Fibroblast of lung (primary cell): ENCODE measurements around the gene TRAF3. TPM values are rescaled to one million over a fixed set of nuclear protein-coding genes. Genes with fewer than 3 reads are reported as not detected.

Experiments
- DNase-seq, 2 donors: peaks; one replicate each; pipeline versions ENCODE4 v3.0.0 to v3.0.0-alpha.2; 2010; ENCODE audit warnings: low read depth in 2 of 2
- H2AFZ ChIP-seq: 2 replicates; pipeline ENCODE4 v1.5.1; 2012; ENCODE audit warnings: low read length, control low read depth, inconsistent platforms
- H3K27ac ChIP-seq: 2 replicates; pipeline ENCODE4 v1.5.1; 2011; ENCODE audit warnings: low read length, control low read depth; ENCODE audit not compliant: insufficient read depth
- H3K27me3 ChIP-seq: 2 replicates; pipeline ENCODE4 v1.5.1; 2011; ENCODE audit warnings: mild to moderate bottlenecking, low read length; ENCODE audit not compliant: control insufficient read depth, insufficient read depth
- H3K36me3 ChIP-seq: 2 replicates; pipeline ENCODE4 v1.5.1; 2011; ENCODE audit warnings: low read length; ENCODE audit not compliant: control insufficient read depth, insufficient read depth
- H3K4me1 ChIP-seq: 2 replicates; pipeline ENCODE4 v1.5.1; 2011; ENCODE audit warnings: low read length; ENCODE audit not compliant: control insufficient read depth, insufficient read depth; ENCODE audit errors: extremely low read depth
- H3K4me2 ChIP-seq: 2 replicates; pipeline ENCODE4 v1.5.1; 2011; ENCODE audit warnings: low read length, control low read depth; ENCODE audit not compliant: insufficient read depth; ENCODE audit errors: extremely low read depth
- H3K4me3 ChIP-seq, 4 experiments: fragments of 200-600 bp in 1 of 4; sonication (generic) in 1 of 4; replicated peaks in 1 of 4; 2 replicates each; pipeline ENCODE4 v1.5.1; 2011 to 2016; ENCODE audit warnings: low read length in 4 of 4, low read depth in 3 of 4, mild to moderate bottlenecking in 3 of 4, control low read depth in 2 of 4, inconsistent platforms in 1 of 4, mixed read lengths in 1 of 4; ENCODE audit not compliant: insufficient read depth in 1 of 4; ENCODE audit errors: control extremely low read depth in 1 of 4
- H3K79me2 ChIP-seq: 2 replicates; pipeline ENCODE4 v1.5.1; 2012; ENCODE audit warnings: mild to moderate bottlenecking, low read length, inconsistent platforms; ENCODE audit not compliant: control insufficient read depth, insufficient read depth
- H3K9ac ChIP-seq: 2 replicates; pipeline ENCODE4 v1.5.1; 2011; ENCODE audit warnings: mild to moderate bottlenecking, low read length, control low read depth; ENCODE audit not compliant: insufficient read depth
- H3K9me3 ChIP-seq: 2 replicates; pipeline ENCODE4 v1.5.1; 2012; ENCODE audit warnings: low read depth, low read length; ENCODE audit not compliant: control insufficient read depth, insufficient read depth
- H4K20me1 ChIP-seq: 2 replicates; pipeline ENCODE4 v1.5.1; 2011; ENCODE audit warnings: low read length; ENCODE audit not compliant: control insufficient read depth, insufficient read depth; ENCODE audit errors: extremely low read depth
- CTCF ChIP-seq, 2 donors: IDR thresholded peaks in 1 of 2; conservative IDR thresholded peaks in 1 of 2; 1 replicate in 1 of 2; 2 replicates in 1 of 2; pipeline ENCODE4 v1.5.1; 2011 to 2012; ENCODE audit warnings: low read length in 2 of 2, control low read depth in 1 of 2, inconsistent platforms in 1 of 2, low read depth in 1 of 2, mild to moderate bottlenecking in 1 of 2
- EZH2 ChIP-seq: IDR thresholded peaks from 2 replicates; pipeline ENCODE4 v1.5.1; 2012; ENCODE audit warnings: low read length, control low read depth, mild to moderate bottlenecking; ENCODE audit errors: missing control alignments
- polyA plus RNA-seq, 2 donors: library from polyadenylated mRNA; depleted of rRNA in 1 of 2; stranded (reverse) in 1 of 2; unstranded in 1 of 2; fragments of >200 nt; gene quantifications; 2 replicates each; pipeline ENCODE4 v1.2.1, GENCODE V29; 2011 to 2012; ENCODE audit warnings: missing spikeins in 1 of 2
- total RNA-seq: library from RNA; depleted of rRNA; stranded (reverse); fragments of >200 nt; gene quantifications from 2 replicates; pipeline ENCODE4 v1.2.1, GENCODE V29; 2014

The TRAF3 gene
- total and polyA plus RNA-seq, 2 donors (not counting 1 experiment from before 2014, with no cell fraction given): 12.1 to 14.4 TPM

- H4K20me1 ChIP-seq: no peaks in the 10 kb centered on the region
- DNase-seq: peak; percentile 49 to 51
- no peak for TF ChIP-seq CTCF (conservative IDR thresholded peaks at IDR 0.05 in 1 of 2, IDR thresholded peaks at IDR 0.05 in 1 of 2; ENCODE audit: low read depth in 1 of 2, low read length in 2 of 2)
- TF ChIP-seq EZH2: no peak
- H2AFZ ChIP-seq: peak overlapping the region; percentile 44
- H3K9me3 ChIP-seq: no peaks in the 10 kb centered on the region
- H3K27me3 ChIP-seq: no peaks in the 10 kb centered on the region
- H3K36me3 ChIP-seq: no peaks in the 10 kb centered on the region
- H3K4me2 ChIP-seq: peak overlapping the region; percentile 74
- H3K4me3 ChIP-seq: peak overlapping the region; percentile 57 to 92 (median 67)
- peak overlapping the region; percentile 43 for H3K27ac ChIP-seq
- H3K4me1 ChIP-seq: peaks cover 3% of the 10 kb centered on the region
- peak overlapping the region; percentile 85 for H3K9ac ChIP-seq
- peaks cover 30% of the 10 kb centered on the region for H3K79me2 ChIP-seq
Observed at GRCh38 chr14:102778338-102779083, 1.3 kb downstream of the TRAF3 start.

GRCh38 chr14:102779084-102779462 is 1.8 kb downstream of the TRAF3 start:
- Histone ChIP-seq H3K4me3 (peak overlapping the region; percentile 57 to 92 (median 67)), H3K36me3 (no peaks in the 10 kb centered on the region), H3K4me1 (peaks cover 3% of the 10 kb centered on the region), H3K9me3 (no peaks in the 10 kb centered on the region), H3K27ac (peak overlapping the region; percentile 43), H4K20me1 (no peaks in the 10 kb centered on the region), H3K4me2 (peak overlapping the region; percentile 74), H3K27me3 (no peaks in the 10 kb centered on the region), H3K9ac (no peak overlapping the region), H2AFZ (no peak overlapping the region), H3K79me2 (peaks cover 31% of the 10 kb centered on the region)
- TF ChIP-seq CTCF (conservative IDR thresholded peaks at IDR 0.05 in 1 of 2, IDR thresholded peaks at IDR 0.05 in 1 of 2; ENCODE audit: low read depth in 1 of 2, low read length in 2 of 2) (no peak), EZH2 (no peak)
- peak in 1 of 2 donors; percentile 44 for DNase-seq

GRCh38 chr14:102779574-102780315 is 2.5 kb downstream of the TRAF3 start:
- Histone ChIP-seq H3K79me2 (peaks cover 31% of the 10 kb centered on the region), H3K9me3 (no peaks in the 10 kb centered on the region), H3K27me3 (no peaks in the 10 kb centered on the region), H3K9ac (no peak overlapping the region), H3K4me2 (no peak overlapping the region), H3K36me3 (no peaks in the 10 kb centered on the region), H4K20me1 (no peaks in the 10 kb centered on the region), H2AFZ (no peak overlapping the region), H3K4me3 (peak overlapping the region in 2 of 4 experiments; percentile 72 to 92), H3K4me1 (peaks cover 3% of the 10 kb centered on the region), H3K27ac (no peak overlapping the region)
- no peak for DNase-seq
- TF ChIP-seq EZH2 (no peak), CTCF (conservative IDR thresholded peaks at IDR 0.05 in 1 of 2, IDR thresholded peaks at IDR 0.05 in 1 of 2; ENCODE audit: low read depth in 1 of 2, low read length in 2 of 2) (no peak)
